GM19193 (cell line): ENCODE data around the gene C14orf93.

Experiments used
- POLR2A ChIP-seq: IDR thresholded peaks from 4 replicates; pipeline ENCODE4 v1.6.1; 2011; ENCODE audit not compliant: insufficient read depth, insufficient read length; ENCODE audit errors: extremely low read depth

Gene C14orf93

DNA sequence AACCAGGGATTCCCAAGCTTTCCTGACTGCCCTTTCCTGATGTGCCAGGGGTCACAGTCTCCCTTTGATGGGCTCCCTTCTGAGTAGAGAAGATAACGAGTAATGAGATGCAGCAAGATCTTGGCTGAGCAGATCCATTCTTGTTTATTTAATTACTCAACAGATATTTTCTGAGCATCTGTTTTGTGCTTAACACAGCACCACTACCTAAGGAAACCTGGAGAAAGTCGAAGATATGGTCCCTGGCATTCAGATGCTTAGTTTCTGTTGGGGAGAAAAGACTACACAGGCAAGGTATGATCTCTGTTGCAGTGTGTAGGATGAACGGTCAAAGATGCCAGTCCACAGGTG is 31.5 kb downstream of the C14orf93 start:
- TF ChIP-seq POLR2A: no peak

DNA sequence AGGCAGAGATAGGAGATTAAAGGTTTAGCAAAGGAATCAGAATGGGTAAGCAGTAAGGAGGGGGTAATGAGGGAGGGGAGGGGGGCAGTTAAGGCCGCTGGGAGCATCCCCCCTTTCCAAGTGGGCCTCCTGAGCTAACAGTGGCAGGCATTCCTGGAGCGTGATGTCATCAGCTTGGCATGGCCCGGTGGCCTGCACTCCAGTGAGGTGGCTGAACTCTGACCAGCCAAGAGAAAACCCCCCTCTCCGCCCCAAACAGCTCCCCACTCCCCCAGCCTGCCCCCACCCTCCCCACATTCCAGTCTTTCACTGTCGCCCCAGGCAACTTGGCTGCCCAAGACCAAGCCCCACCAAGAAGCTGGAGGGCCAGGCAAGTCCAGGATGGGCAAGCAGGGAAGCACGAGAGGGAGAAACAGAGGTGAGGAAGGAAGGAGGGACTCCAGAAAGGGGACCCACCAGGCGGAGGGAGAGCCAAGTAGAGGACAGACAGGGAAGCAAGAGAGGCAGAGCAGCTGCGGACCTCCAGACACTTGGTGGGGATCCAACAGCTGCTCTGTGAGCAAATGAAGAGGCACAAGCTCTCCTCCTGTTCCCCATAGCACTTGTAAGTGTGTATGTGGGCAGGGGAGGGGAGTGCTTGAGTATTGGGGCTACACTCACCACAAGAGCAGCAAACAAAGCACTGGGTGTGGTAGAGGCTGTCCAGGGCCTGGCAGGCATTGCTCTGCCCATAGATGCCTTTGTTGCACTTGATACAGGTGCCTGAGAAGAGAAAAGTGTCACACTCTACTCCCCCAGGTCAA is 32.1 kb downstream of the C14orf93 start:
- no peak for TF ChIP-seq POLR2A

DNA sequence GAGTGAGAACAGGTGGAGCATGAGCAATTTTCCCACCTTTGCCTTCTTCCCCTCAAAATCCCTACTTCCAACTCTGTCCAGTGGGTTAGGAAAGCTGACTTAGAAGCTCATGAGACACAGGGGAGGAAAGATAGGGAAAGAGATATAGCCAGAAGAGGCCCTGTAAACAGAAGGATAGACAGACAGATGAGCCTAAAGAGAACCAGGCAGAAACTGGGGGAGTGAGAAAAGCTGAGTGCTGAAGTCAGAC is 32.6 kb downstream of the C14orf93 start:
- TF ChIP-seq POLR2A: no peak

DNA sequence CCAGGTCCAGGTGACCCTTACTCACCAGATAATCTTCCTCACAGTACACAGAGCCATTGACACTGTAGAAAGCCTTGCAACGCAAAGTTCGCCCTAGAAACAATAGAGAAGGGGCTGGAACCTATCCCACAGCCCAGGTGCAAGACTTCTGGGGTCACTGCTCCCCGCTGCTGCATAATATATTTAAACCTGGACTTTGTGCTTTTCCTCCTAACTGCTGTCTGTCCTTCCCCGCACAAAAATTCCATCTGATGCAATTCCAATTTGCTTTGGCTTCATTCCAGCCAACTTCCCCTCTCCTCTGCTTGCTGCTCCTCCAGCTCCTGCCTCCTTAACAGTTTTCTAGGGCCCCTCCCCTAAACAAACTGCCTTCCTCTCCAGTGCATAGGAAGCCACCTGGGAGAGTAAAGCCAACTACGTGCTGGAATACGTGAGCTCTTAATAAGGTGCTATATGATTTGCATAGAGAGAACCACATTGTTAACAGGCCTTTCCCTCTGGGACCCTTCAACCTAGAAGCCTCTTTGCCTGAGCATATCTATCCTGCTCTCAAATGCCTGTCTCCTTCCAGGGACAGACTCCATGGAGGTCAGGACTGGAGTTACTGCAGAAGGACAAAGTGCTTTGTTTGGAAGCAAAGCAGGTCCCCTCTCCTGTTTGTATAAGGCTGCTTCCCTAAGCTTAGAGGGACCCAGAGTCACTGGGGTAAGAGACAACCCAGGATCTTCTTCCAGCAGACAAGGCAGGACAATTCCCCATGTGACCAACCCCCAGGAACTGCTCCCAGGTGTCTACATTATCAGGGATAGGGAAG is 33.1 kb downstream of the C14orf93 start:
- TF ChIP-seq POLR2A: no peak

DNA sequence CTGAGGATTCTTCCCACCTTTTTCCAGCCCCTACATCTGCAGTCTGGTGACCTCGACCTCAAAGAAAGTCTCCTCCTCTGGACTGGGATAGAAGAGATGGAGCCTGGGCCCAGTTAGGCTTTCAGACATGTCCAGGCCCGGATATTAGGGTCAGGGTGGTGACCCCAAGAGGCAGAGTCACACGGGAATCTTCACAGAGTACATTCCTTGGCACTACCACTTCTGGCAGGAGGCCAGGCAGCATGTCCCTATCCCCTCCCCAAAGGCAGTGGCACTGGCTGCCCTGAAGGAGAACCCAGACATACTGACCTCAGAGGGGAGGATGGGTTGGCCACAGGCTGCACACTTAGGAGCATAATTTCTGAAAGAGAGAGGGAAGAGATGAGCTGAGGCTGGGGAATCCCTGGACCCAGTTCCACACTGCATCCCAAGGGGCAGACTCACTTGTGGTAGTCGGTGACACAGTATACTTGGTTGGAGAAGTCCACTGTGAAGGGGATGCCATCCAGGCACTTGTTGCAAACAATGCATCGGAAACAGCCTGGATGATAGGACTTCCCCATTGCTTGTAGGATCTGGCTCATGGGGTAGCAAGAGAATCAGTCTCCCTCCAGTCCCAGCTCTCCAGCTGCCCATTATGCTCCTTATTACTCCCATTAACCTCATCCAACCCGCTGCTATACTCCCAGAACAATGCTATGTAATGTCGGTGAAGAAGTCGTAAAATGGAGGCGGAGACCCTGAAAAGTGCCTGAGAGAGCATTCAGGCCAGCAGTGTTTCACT is 35.2 kb downstream of the C14orf93 start:
- no peak for TF ChIP-seq POLR2A

DNA sequence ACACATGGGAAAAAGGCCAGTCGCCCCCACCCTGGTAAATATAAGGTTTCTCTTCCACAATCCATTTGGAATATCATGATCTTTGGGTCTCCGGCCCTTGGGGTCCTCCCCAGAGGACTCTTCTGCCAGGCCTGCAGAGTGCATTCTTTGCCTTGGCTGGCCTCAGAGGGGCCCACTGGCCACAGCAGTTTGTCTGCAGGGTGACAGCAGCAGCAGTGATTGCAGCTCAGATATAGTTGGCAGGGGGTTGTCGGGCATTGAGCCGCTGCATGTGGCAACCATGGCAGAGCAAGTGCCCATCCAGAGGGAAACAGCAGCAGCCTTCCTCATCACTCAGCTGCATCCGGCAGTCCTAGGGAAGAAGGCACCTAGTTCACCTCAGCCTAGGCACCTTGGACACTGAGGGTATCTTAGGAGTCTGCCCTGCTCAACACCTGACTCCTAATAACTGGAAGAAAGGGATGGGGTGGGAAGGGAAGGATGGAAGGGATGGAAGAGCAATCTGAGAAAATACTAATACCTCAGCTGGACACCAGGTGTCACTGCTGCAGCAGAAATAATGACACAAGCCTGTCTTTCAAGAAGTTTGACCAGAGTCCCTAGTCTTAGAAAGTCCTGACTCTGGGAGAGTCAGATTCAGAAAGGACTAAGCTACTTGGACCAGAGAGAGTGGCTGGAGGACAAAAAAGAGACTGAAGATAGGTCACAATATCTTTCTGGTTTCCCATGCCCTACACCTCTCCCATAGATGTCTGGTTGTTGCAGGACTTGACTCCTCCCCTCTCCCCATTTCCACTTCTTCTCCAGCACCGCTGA is 36.5 kb downstream of the C14orf93 start:
- TF ChIP-seq POLR2A: no peak

DNA sequence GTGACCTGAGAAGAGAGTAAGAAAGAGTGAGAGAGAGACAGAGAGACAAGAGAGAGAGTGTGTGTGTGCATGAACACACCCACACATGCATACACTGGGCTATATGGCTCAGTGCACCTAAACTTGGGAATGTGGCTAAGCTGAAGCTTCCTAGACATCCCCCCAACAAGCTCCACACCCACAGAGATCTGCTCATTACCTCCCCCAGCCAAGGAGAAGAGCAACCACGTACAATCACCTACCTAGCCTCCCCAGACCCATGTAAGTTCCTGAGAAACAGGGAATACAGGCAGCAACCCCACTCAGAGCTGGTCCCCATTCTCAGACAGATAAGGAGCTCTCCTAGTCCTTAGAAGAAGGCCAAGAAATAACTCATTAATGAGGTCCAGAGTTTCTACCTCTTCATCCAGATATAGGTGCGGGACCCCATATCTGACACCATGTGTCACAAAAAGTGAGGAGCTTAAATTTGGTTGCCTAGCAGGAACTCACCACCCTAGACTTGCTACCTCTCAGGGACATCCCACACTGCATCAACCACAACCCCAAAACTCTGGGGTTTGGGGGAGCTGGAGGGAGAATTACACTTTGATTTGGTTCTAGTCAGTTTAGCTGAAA is 37.5 kb downstream of the C14orf93 start:
- TF ChIP-seq POLR2A: no peak

DNA sequence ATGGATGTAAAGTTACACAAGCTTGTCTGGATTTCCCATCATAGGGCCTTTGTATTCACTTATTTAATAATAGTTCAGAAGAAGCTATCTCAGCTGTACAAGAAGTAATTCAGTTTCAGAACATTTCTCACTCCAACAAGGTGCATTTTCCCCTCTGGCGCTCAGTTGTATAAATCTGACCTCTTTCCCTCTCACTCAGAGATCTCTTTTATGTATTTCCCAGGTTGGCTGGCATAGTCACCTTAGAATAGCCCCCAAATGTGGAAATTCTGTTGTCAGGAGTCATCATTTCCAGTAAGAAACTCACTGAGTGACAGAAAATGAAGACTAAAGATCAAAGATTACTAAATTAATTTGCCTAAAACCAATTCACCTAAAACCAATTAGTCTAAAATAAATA is 38.8 kb downstream of the C14orf93 start:
- no peak for TF ChIP-seq POLR2A

DNA sequence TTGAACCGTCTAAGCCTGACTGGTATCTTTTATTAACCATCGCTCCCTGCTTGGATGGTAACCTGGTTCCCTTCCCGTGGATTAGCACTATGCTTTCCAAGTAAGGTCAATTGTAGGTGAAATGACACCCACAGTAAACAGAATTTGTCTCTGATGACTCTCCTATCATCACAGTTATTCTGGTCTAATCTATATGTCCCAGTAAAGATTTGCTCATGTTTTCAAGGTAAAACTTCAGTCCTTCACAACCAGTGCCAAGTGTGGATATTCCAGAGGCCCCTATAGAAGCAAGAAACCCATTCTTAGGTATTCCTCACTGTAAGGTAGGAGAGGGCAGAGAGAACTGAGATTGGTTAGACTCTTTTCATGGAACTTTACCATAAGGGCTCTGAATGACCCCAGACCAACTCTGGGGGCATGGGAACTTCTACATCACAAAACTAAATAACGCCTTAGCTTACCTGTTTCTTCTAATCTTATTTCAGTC is 43.1 kb downstream of the C14orf93 start:
- TF ChIP-seq POLR2A: no peak

DNA sequence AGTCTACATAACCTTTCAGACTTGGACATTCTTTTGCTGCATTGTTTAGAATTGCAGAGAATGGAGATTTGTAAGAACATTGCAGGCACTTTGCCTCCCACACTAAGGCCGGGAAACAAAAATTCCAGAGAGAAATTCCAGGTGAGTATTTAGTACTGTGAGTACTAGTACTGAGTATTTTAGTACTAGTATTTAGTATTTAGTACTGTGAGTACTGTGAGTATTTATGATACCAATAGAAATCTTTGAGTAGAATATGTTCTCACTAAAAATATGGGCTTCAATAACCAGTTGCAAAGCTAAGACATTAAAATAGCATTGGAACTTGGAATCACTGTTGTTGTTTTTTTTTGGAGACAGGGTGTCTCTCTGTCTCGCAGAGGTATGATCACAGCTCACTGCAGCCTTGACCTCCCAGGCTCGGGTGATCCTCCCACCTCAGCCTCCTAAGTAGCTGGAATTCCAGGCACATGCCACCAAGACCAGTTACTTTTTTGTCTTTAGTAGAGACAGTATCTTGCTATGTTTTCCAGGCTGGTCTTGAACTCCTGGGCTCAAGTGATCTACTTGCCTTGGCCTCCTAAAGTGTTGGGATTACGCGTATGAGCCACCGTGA is 47.8 kb downstream of the C14orf93 start:
- no peak for TF ChIP-seq POLR2A

DNA sequence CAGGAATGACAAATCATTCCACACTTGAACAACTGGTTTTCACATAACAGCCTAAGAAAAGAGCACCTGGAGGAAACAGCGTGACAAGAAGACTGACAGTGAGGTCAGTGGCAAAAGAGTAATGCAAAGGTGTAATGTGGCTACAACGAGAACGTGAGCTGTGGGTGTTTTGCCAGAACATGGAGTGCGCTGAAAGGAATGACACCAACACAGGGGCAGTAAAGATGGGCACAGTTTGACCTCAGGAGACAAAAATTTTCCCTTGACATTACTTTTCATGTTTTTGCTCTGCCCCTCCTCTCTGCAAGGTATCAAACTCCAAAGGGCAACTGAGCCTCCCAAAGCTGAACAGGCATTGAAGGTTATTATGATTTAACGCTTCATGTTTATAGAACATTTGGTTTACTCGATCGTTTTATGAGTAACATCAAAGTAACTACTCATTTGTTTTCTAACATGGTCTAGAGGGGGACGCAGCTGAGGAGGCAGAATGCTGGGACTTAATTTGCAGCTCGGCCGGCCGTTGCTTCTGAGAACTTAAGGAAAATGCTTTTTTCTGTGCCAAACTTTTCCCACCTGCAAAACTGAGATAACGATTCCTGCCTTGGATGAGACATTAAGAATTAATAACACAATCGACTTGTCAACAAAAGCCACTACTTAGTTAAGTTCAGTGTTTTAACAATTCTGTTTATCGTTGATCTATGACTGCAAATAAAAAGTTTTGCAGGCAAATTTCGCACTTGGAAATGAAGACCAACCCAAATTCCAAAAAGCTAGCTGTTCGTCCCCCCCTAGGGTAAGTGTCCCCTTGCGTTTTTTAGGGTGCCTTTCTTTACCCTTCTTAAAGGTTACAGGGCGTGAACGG is 54.0 kb downstream of the C14orf93 start:
- TF ChIP-seq POLR2A: no peak

DNA sequence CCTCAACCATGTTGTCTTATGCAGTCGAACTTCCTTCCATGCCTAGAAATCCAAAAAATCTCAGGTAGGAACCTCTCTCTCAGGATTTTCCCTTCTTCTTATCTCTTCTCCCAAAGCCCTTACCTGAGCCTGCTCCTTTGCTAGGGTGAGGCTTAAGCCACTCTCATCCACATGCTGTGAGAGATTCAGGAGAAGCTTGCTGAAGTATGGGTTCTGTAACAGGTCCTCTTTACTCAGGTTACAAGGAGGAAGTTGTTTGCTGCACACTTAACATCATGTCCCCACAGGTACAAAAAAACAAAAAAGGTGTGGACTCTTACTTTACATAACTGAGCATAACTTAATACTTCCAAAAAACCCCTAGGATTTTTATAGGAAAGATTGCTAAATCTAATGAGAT is 57.5 kb downstream of the C14orf93 start:
- TF ChIP-seq POLR2A: no peak

DNA sequence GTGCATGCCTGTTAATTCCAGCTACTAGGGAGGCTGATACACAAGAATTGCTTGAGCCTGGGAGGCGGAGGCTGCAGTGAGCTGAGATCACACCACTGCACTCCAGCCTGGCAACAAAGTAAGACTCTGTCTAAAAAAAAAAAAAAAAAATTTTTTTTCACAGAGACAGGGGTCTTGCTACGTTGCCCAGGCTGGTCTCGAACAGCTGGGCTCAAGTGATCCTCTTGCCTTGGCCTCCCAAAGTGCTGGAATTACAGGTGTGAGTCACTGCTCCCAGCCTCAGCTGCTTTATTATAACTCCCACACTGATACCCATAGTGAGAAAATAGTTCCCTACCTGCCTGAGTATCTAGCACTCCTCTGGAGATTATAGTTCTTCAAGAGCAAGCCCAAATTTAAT is 64.3 kb downstream of the C14orf93 start:
- TF ChIP-seq POLR2A: no peak
